SW480 (cell line): Measurements from ENCODE around the gene SLC35D2.
"Not testable (repeated sequence)": the region's sequence is repeated elsewhere in the genome, so short reads cannot be mapped to it uniquely, and the experiment has no call there.

Experiments used
- DNase-seq: peaks from one replicate; pipeline ENCODE4 v3.0.0-alpha.2; 2016; ENCODE audit warnings: low spot score

SLC35D2 gene

GRCh38 chr9:96400132-96400910 is 16.8 kb upstream of the SLC35D2 start:
- DNase-seq, result no peak

- no peak for DNase-seq
These were observed 15.8 kb upstream of the SLC35D2 start for GRCh38 chr9:96399325-96399633.

- DNase-seq, result no peak
These were observed 15.2 kb upstream of the SLC35D2 start for GRCh38 chr9:96398582-96399324.

- no peak for DNase-seq
These were observed 12.5 kb upstream of the SLC35D2 start for GRCh38 chr9:96395964-96396363.

GRCh38 chr9:96394832-96395496 is 11.5 kb upstream of the SLC35D2 start:
- no peak for DNase-seq

- no peak for DNase-seq
These were observed 8.8 kb upstream of the SLC35D2 start for GRCh38 chr9:96392263-96392662.

- DNase-seq, result peak; percentile 73
These were observed 7.7 kb upstream of the SLC35D2 start for GRCh38 chr9:96391021-96391765.

GRCh38 chr9:96388144-96388543 is 4.6 kb upstream of the SLC35D2 start:
- no peak for DNase-seq

GRCh38 chr9:96386157-96386556 is 2.6 kb upstream of the SLC35D2 start:
- no peak for DNase-seq

GRCh38 chr9:96382839-96383164 is 709 bp downstream of the SLC35D2 start:
- DNase-seq, result no peak

- DNase-seq, result no peak
These were observed 1.3 kb downstream of the SLC35D2 start for GRCh38 chr9:96382175-96382574.

GRCh38 chr9:96381696-96382095 is 1.8 kb downstream of the SLC35D2 start:
- no peak for DNase-seq

GRCh38 chr9:96381125-96381524 is 2.4 kb downstream of the SLC35D2 start:
- no peak for DNase-seq

GRCh38 chr9:96379461-96379860 is 4.0 kb downstream of the SLC35D2 start:
- no peak for DNase-seq

- no peak for DNase-seq
These were observed 5.3 kb downstream of the SLC35D2 start for GRCh38 chr9:96378187-96378586.

- peak; percentile 18 for DNase-seq
These were observed 6.3 kb downstream of the SLC35D2 start for GRCh38 chr9:96376891-96377874.

GRCh38 chr9:96375507-96375906 is 8.0 kb downstream of the SLC35D2 start:
- DNase-seq, result not testable (repeated sequence)

GRCh38 chr9:96367943-96368342 is 15.6 kb downstream of the SLC35D2 start:
- DNase-seq, result no peak

GRCh38 chr9:96363175-96363967 is 20.1 kb downstream of the SLC35D2 start:
- DNase-seq, result no peak

GRCh38 chr9:96362119-96362518 is 21.4 kb downstream of the SLC35D2 start:
- not testable (repeated sequence) for DNase-seq
